OCI-LY3 (cell line): ENCODE measurements around the gene HS6ST1.

Source experiments
- EZH2phosphoT487 ChIP-seq: fragments of 200-600 bp; shearing (Covaris generic); IDR thresholded peaks from 2 replicates; pipeline ENCODE4 v1.6.1; 2018; ENCODE audit warnings: antibody characterized with exemption, mixed run types, low read depth
- TF ChIP-seq, protein P1 (sequence below): fragments of 200-600, 300-600 bp; sonication (generic); IDR thresholded peaks from 2 replicates; pipeline ENCODE4 v1.5.1; 2014; ENCODE audit warnings: antibody characterized with exemption, low read length, low read depth

DNA sequence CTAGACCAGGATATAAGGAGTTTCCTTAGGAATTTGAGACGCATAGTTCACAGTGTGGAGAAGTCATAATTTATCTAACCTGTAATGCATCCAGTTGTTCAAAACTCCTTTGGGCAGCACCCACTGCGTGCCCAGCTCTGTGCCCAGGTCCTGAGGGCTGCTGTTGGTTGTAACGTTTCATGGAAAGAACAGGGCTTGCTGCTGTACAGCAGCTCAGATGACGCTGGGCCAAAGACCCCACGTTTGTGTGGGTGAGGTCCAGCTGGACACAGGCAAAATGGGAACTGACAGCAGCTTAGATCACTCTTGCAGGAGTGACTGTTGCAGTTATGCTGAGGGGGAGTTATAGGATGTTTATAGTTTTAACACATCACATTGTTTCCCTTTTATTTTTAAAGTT, 30.0 kb upstream of the HS6ST1 start:
- TF ChIP-seq, protein P1, sequence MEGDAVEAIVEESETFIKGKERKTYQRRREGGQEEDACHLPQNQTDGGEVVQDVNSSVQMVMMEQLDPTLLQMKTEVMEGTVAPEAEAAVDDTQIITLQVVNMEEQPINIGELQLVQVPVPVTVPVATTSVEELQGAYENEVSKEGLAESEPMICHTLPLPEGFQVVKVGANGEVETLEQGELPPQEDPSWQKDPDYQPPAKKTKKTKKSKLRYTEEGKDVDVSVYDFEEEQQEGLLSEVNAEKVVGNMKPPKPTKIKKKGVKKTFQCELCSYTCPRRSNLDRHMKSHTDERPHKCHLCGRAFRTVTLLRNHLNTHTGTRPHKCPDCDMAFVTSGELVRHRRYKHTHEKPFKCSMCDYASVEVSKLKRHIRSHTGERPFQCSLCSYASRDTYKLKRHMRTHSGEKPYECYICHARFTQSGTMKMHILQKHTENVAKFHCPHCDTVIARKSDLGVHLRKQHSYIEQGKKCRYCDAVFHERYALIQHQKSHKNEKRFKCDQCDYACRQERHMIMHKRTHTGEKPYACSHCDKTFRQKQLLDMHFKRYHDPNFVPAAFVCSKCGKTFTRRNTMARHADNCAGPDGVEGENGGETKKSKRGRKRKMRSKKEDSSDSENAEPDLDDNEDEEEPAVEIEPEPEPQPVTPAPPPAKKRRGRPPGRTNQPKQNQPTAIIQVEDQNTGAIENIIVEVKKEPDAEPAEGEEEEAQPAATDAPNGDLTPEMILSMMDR: no peak
- TF ChIP-seq EZH2phosphoT487: no peak
